ENCODE data around the gene PPP1R13L. TPM values are rescaled to one million over a fixed set of nuclear protein-coding genes. Genes with fewer than 3 reads are reported as not detected.
"Not testable (repeated sequence)": the region's sequence is repeated elsewhere in the genome, so short reads cannot be mapped to it uniquely, and the experiment has no call there.

Gene PPP1R13L
- total RNA-seq, result 6.1 and 17.5 TPM in 2 replicates

GRCh38 chr19:45404557-45405434 is at the start of gene PPP1R13L:
Gene PPP1R13L (minus strand): TSS chr19:45405069. CDS start chr19:45398318, 6,751 bp downstream.
- DNase-seq (ENCODE audit: low read depth in 2 of 2), result peak; percentile 91 to 93

GRCh38 chr19:45451850-45452387 is 47.0 kb upstream of the PPP1R13L start:
- DNase-seq (ENCODE audit: low read depth in 2 of 2), result no peak

- DNase-seq (ENCODE audit: low read depth in 2 of 2), result peak; percentile 58 to 73
Measured at GRCh38 chr19:45451131-45451849, 46.4 kb upstream of the PPP1R13L start.

- DNase-seq (ENCODE audit: low read depth in 2 of 2), result peak in 1 of 2 donors; percentile 68
Measured at GRCh38 chr19:45450012-45450333, 45.1 kb upstream of the PPP1R13L start.

GRCh38 chr19:45448887-45449299 is 44.0 kb upstream of the PPP1R13L start:
- DNase-seq (ENCODE audit: low read depth in 2 of 2), result no peak

- DNase-seq (ENCODE audit: low read depth in 2 of 2), result no peak
Measured at GRCh38 chr19:45448425-45448756, 43.5 kb upstream of the PPP1R13L start.

- DNase-seq (ENCODE audit: low read depth in 2 of 2), result no peak
Measured at GRCh38 chr19:45446944-45447343, 42.1 kb upstream of the PPP1R13L start.

GRCh38 chr19:45446295-45446694 is 41.4 kb upstream of the PPP1R13L start:
- DNase-seq (ENCODE audit: low read depth in 2 of 2), result peak; percentile 67 to 77

GRCh38 chr19:45445139-45445538 is 40.3 kb upstream of the PPP1R13L start:
- no peak for DNase-seq (ENCODE audit: low read depth in 2 of 2)

GRCh38 chr19:45444318-45445041 is 39.6 kb upstream of the PPP1R13L start:
- peak; percentile 90 to 95 for DNase-seq (ENCODE audit: low read depth in 2 of 2)

GRCh38 chr19:45443462-45444317 is 38.8 kb upstream of the PPP1R13L start:
- DNase-seq (ENCODE audit: low read depth in 2 of 2), result peak; percentile 93 to 96

- DNase-seq (ENCODE audit: low read depth in 2 of 2), result peak in 1 of 2 donors; percentile 51
Measured at GRCh38 chr19:45442778-45443461, 38.1 kb upstream of the PPP1R13L start.

GRCh38 chr19:45442408-45442777 is 37.5 kb upstream of the PPP1R13L start:
- no peak for DNase-seq (ENCODE audit: low read depth in 2 of 2)

- peak in 1 of 2 donors; percentile 15 for DNase-seq (ENCODE audit: low read depth in 2 of 2)
Measured at GRCh38 chr19:45440873-45441654, 36.2 kb upstream of the PPP1R13L start.

GRCh38 chr19:45440259-45440638 is 35.4 kb upstream of the PPP1R13L start:
- DNase-seq (ENCODE audit: low read depth in 2 of 2), result no peak

- DNase-seq (ENCODE audit: low read depth in 2 of 2), result peak; percentile 73 to 78
Measured at GRCh38 chr19:45439569-45440258, 34.8 kb upstream of the PPP1R13L start.

GRCh38 chr19:45439190-45439568 is 34.3 kb upstream of the PPP1R13L start:
- DNase-seq (ENCODE audit: low read depth in 2 of 2), result no peak

GRCh38 chr19:45437328-45437727 is 32.5 kb upstream of the PPP1R13L start:
- DNase-seq (ENCODE audit: low read depth in 2 of 2), result no peak

- DNase-seq (ENCODE audit: low read depth in 2 of 2), result not testable (repeated sequence)
Measured at GRCh38 chr19:45432543-45432942, 27.7 kb upstream of the PPP1R13L start.

Data from lung microvascular endothelial cell (primary cell).